ENCODE results near the gene TXLNB. TPM values are rescaled to one million over a fixed set of nuclear protein-coding genes. Genes with fewer than 3 reads are reported as not detected.

Gene TXLNB
- total and polyA plus RNA-seq, 4 donors: 0.15 to 0.23 (median 0.17) TPM; not detected in 1

- TF ChIP-seq, protein P1, sequence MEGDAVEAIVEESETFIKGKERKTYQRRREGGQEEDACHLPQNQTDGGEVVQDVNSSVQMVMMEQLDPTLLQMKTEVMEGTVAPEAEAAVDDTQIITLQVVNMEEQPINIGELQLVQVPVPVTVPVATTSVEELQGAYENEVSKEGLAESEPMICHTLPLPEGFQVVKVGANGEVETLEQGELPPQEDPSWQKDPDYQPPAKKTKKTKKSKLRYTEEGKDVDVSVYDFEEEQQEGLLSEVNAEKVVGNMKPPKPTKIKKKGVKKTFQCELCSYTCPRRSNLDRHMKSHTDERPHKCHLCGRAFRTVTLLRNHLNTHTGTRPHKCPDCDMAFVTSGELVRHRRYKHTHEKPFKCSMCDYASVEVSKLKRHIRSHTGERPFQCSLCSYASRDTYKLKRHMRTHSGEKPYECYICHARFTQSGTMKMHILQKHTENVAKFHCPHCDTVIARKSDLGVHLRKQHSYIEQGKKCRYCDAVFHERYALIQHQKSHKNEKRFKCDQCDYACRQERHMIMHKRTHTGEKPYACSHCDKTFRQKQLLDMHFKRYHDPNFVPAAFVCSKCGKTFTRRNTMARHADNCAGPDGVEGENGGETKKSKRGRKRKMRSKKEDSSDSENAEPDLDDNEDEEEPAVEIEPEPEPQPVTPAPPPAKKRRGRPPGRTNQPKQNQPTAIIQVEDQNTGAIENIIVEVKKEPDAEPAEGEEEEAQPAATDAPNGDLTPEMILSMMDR (IDR thresholded peaks at IDR 0.05; ENCODE audit: low read depth, low read length, missing input control): no peak
- no peak for TF ChIP-seq FOXA1 (IDR thresholded peaks at IDR 0.05)
- no peak for TF ChIP-seq SP1 (IDR thresholded peaks at IDR 0.05)
- TF ChIP-seq RXRA (IDR thresholded peaks at IDR 0.05): no peak
- no peak for TF ChIP-seq NR2F2 (IDR thresholded peaks at IDR 0.05)
These were observed 35.2 kb upstream of the TXLNB start (continued) for GRCh38 chr6:139327038-139327437.

DNA sequence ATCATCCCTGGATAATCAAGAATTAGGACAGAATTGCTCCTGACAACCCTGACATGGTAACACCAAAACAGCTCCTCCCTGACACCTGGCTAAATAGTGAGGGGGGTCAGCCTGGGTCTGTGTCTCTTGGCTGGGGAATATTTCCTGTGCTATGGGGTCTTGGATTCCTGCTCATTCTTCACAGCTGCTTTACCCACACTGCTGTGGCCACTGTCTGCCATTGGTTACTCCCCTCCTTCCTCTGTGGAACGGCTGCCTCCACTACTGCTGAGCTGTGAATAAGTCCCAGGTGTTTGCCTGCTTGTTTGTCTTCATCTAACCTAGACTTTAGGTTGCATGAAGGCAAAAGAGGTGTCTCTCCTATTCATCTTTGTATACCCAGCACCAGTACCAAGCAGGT, 33.9 kb upstream of the TXLNB start:
- H3K4me1 ChIP-seq (ENCODE audit: control insufficient read depth in 4 of 4, insufficient read depth in 4 of 4, low read length in 3 of 4): no peaks in the 10 kb centered on the region
- TF ChIP-seq SP1 (IDR thresholded peaks at IDR 0.05) (no peak), EGR1 (IDR thresholded peaks at IDR 0.05; ENCODE audit: low read depth in 2 of 2) (no peak), GABPA (IDR thresholded peaks at IDR 0.05 in 1 of 2, conservative IDR thresholded peaks at IDR 0.05 in 1 of 2) (no peak), YY1 (IDR thresholded peaks at IDR 0.05) (no peak), TAF1 (conservative IDR thresholded peaks at IDR 0.05) (no peak), RAD21 (IDR thresholded peaks at IDR 0.05) (no peak), JUND (IDR thresholded peaks at IDR 0.05) (no peak)
- TF ChIP-seq, protein P2, sequence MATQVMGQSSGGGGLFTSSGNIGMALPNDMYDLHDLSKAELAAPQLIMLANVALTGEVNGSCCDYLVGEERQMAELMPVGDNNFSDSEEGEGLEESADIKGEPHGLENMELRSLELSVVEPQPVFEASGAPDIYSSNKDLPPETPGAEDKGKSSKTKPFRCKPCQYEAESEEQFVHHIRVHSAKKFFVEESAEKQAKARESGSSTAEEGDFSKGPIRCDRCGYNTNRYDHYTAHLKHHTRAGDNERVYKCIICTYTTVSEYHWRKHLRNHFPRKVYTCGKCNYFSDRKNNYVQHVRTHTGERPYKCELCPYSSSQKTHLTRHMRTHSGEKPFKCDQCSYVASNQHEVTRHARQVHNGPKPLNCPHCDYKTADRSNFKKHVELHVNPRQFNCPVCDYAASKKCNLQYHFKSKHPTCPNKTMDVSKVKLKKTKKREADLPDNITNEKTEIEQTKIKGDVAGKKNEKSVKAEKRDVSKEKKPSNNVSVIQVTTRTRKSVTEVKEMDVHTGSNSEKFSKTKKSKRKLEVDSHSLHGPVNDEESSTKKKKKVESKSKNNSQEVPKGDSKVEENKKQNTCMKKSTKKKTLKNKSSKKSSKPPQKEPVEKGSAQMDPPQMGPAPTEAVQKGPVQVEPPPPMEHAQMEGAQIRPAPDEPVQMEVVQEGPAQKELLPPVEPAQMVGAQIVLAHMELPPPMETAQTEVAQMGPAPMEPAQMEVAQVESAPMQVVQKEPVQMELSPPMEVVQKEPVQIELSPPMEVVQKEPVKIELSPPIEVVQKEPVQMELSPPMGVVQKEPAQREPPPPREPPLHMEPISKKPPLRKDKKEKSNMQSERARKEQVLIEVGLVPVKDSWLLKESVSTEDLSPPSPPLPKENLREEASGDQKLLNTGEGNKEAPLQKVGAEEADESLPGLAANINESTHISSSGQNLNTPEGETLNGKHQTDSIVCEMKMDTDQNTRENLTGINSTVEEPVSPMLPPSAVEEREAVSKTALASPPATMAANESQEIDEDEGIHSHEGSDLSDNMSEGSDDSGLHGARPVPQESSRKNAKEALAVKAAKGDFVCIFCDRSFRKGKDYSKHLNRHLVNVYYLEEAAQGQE (IDR thresholded peaks at IDR 0.05): no peak
- TF ChIP-seq, protein P3, sequence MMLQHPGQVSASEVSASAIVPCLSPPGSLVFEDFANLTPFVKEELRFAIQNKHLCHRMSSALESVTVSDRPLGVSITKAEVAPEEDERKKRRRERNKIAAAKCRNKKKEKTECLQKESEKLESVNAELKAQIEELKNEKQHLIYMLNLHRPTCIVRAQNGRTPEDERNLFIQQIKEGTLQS (IDR thresholded peaks at IDR 0.05): no peak
- TF ChIP-seq, protein P1 (IDR thresholded peaks at IDR 0.05; ENCODE audit: low read depth, low read length, missing input control): no peak
- TF ChIP-seq, protein P4, sequence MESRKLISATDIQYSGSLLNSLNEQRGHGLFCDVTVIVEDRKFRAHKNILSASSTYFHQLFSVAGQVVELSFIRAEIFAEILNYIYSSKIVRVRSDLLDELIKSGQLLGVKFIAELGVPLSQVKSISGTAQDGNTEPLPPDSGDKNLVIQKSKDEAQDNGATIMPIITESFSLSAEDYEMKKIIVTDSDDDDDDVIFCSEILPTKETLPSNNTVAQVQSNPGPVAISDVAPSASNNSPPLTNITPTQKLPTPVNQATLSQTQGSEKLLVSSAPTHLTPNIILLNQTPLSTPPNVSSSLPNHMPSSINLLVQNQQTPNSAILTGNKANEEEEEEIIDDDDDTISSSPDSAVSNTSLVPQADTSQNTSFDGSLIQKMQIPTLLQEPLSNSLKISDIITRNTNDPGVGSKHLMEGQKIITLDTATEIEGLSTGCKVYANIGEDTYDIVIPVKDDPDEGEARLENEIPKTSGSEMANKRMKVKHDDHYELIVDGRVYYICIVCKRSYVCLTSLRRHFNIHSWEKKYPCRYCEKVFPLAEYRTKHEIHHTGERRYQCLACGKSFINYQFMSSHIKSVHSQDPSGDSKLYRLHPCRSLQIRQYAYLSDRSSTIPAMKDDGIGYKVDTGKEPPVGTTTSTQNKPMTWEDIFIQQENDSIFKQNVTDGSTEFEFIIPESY (IDR thresholded peaks at IDR 0.05): no peak
- H3K27ac ChIP-seq (ENCODE audit: low read depth in 1 of 2, low read length in 2 of 2): no peak overlapping the region
- H3K4me3 ChIP-seq (ENCODE audit: low read depth in 1 of 3, low read length in 3 of 3): no peak overlapping the region
- DNase-seq (ENCODE audit: low spot score): no peak
- H3K9ac ChIP-seq (ENCODE audit: low read depth in 1 of 2, low read length in 2 of 2): no peak overlapping the region
- no peaks in the 10 kb centered on the region for H3K9me3 ChIP-seq (ENCODE audit: control insufficient read depth in 4 of 4, low read length in 3 of 4)
- WGBS: 50% methylated on average over 1 of the region's 1 CpG
- H3K27me3 ChIP-seq (ENCODE audit: control insufficient read depth in 4 of 4, insufficient read depth in 4 of 4, low read length in 3 of 4): no peaks in the 10 kb centered on the region
- H3K36me3 ChIP-seq (ENCODE audit: control insufficient read depth in 4 of 4, insufficient read depth in 3 of 4, low read depth in 1 of 4, low read length in 3 of 4): no peaks in the 10 kb centered on the region

Data from liver (tissue), 9 donors.